Measurements from ENCODE around the gene SUPT4H1. TPM values are rescaled to one million over a fixed set of nuclear protein-coding genes. Genes with fewer than 3 reads are reported as not detected.
A peak's percentile ranks its signal among the peaks of the same experiment; 100 is the strongest.

Gene SUPT4H1
- total RNA-seq, 1 donor = 49.9 TPM

DNA sequence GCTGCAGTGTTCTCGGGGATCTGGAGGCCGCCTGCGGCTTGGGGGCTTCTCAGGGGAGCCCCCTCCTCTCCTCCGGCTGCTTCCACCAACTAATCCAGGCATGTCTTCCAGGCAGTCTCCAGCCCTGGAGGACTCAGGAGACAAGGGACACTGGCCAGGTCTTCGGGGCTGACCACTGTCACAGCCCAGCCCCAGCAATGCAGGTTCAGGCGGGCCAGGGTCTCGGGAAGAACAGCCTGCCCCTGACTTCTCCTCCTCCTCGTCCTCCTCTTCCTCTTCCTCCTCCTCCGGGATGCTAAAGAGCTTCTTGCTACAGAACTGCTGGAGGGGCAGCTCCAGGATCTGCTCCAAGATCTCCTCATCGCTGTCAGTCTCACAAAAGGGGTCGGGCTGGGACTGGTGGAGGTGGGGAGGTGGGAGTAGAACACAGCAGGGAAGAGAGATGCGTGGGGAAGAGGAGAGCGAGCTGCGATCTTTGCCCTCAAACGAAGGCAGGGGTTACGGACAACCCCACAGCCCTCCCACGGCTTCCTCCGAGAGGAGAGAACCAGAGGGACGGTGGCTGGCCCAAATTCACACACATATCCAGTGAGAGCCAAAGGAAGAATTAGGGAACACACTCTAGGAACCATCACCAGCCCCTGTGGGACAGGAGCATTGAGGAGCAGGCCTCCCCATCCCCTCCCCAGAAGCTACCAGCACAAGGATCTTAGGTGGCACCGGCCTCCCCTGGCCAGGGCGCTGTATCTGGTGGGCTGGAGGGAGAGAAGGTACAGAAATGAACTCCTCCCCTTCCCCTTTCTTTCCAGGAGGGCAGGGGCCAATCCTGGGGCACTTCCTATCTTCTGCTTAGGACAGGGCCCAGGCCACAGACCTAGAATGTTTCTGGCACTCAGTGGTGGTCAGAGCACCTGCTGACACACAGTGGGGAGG lies 42.8 kb downstream of the SUPT4H1 start:
- Histone ChIP-seq H3K79me2 (ENCODE audit: insufficient read depth, low read length) (no peaks in the 10 kb centered on the region), H2AFZ (ENCODE audit: low read length) (no peak overlapping the region), H3K4me2 (ENCODE audit: insufficient read depth, low read length) (no peak overlapping the region), H3K9me3 (ENCODE audit: low read depth, low read length) (no peaks in the 10 kb centered on the region), H3K4me1 (ENCODE audit: insufficient read depth, low read length) (no peaks in the 10 kb centered on the region), H4K20me1 (ENCODE audit: insufficient read depth, low read length) (no peaks in the 10 kb centered on the region), H3K27me3 (ENCODE audit: insufficient read depth, low read length) (no peaks in the 10 kb centered on the region), H3K4me3 (ENCODE audit: insufficient read depth, low read length) (no peak overlapping the region), H3K27ac (ENCODE audit: low read depth, low read length) (no peak overlapping the region), H3K36me3 (ENCODE audit: insufficient read depth, low read length) (no peaks in the 10 kb centered on the region)
- TF ChIP-seq, protein P1, sequence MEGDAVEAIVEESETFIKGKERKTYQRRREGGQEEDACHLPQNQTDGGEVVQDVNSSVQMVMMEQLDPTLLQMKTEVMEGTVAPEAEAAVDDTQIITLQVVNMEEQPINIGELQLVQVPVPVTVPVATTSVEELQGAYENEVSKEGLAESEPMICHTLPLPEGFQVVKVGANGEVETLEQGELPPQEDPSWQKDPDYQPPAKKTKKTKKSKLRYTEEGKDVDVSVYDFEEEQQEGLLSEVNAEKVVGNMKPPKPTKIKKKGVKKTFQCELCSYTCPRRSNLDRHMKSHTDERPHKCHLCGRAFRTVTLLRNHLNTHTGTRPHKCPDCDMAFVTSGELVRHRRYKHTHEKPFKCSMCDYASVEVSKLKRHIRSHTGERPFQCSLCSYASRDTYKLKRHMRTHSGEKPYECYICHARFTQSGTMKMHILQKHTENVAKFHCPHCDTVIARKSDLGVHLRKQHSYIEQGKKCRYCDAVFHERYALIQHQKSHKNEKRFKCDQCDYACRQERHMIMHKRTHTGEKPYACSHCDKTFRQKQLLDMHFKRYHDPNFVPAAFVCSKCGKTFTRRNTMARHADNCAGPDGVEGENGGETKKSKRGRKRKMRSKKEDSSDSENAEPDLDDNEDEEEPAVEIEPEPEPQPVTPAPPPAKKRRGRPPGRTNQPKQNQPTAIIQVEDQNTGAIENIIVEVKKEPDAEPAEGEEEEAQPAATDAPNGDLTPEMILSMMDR (IDR thresholded peaks at IDR 0.05; ENCODE audit: extremely low read depth, low read depth, low read length) = no peak
- DNase-seq (ENCODE audit: insufficient read length, low spot score, missing footprints) = peak; percentile 71

DNA sequence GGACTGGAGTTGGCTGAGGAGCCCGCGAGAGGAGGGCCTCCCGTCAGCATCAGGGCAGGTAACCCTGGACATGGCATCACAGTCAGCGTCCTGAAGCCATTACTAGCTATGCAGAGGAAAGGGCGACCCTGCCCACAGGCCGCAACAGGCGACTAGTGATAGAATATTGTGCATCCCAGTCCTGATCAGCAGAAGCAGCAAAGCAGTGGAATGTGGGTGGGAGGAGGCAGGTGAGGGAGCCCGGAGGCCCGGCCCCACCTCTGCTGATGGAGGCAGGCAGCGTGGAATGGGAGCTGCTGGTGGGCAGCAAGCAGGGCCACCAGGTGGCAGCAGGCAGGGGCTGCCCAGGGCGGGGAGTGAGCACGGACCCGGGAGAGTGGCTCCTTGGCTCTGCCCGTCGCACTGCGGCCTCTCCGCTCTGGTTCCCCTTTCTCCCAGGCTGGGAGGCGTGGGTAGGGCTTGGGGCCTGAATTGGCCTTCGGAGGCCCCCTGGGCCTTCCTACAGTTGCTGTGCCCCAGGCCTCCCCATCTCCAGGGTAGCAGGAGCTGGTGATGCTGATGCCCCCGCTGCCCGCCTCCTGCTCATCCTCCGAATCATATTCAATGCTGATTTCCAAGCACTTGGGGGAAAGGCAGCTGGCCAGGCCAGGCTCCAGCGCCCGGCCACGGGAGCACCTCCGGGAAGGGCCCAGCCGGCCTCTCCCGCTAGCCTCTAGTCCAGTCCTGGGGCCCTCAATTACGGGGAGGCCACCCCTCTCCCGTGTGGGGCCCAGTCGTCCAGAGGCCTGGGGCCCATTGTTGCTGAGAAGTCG lies 43.6 kb downstream of the SUPT4H1 start:
- Histone ChIP-seq H3K79me2 (ENCODE audit: insufficient read depth, low read length) (no peaks in the 10 kb centered on the region), H3K36me3 (ENCODE audit: insufficient read depth, low read length) (no peaks in the 10 kb centered on the region), H3K9me3 (ENCODE audit: low read depth, low read length) (no peaks in the 10 kb centered on the region), H3K4me1 (ENCODE audit: insufficient read depth, low read length) (no peaks in the 10 kb centered on the region), H3K27me3 (ENCODE audit: insufficient read depth, low read length) (no peaks in the 10 kb centered on the region), H2AFZ (ENCODE audit: low read length) (no peak overlapping the region), H3K27ac (ENCODE audit: low read depth, low read length) (no peak overlapping the region), H3K4me3 (ENCODE audit: insufficient read depth, low read length) (no peak overlapping the region), H4K20me1 (ENCODE audit: insufficient read depth, low read length) (no peaks in the 10 kb centered on the region), H3K4me2 (ENCODE audit: insufficient read depth, low read length) (no peak overlapping the region)
- DNase-seq (ENCODE audit: insufficient read length, low spot score, missing footprints) = peak; percentile 77
- TF ChIP-seq, protein P1 (IDR thresholded peaks at IDR 0.05; ENCODE audit: extremely low read depth, low read depth, low read length) = no peak

DNA sequence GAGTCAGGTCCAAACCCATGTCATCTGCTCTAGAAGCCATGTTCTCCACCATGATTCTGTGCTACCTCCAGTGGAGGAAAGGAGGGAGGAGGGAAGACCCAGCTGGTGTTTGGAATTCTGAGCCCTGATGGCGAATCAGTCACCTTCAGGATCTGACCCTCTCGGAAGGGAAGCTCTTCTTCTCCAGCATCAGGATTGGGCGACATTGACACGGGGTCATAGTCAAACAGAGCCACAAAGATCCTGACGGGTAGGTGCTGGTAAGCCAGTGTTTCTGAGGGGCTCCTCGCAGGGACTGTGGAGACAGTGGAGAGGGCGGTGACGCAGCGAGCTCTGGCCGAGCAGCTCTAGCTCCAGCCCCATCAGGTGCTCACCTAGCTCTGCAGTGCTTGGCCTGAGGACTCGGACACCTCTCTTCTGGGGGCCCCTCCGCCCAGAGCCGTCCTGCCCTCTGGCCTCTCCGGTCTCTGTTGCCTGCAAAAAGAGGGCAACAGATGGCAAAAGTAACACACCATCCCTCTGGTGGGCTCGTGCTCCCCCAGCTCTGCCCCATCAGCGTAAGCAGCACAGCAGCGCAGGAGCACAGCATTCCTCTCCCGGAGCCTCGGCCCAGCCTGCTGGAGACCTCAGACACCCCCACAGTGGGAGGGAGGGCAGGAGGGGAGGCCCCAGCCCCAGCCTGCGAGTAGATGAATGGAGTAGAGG lies 44.4 kb downstream of the SUPT4H1 start:
- TF ChIP-seq, protein P1 (IDR thresholded peaks at IDR 0.05; ENCODE audit: extremely low read depth, low read depth, low read length) = no peak
- Histone ChIP-seq H4K20me1 (ENCODE audit: insufficient read depth, low read length) (no peaks in the 10 kb centered on the region), H3K36me3 (ENCODE audit: insufficient read depth, low read length) (no peaks in the 10 kb centered on the region), H3K27me3 (ENCODE audit: insufficient read depth, low read length) (no peaks in the 10 kb centered on the region), H3K4me3 (ENCODE audit: insufficient read depth, low read length) (no peak overlapping the region), H3K4me2 (ENCODE audit: insufficient read depth, low read length) (no peak overlapping the region), H3K9me3 (ENCODE audit: low read depth, low read length) (no peaks in the 10 kb centered on the region), H2AFZ (ENCODE audit: low read length) (no peak overlapping the region), H3K4me1 (ENCODE audit: insufficient read depth, low read length) (no peaks in the 10 kb centered on the region), H3K27ac (ENCODE audit: low read depth, low read length) (no peak overlapping the region), H3K79me2 (ENCODE audit: insufficient read depth, low read length) (no peaks in the 10 kb centered on the region)
- DNase-seq (ENCODE audit: insufficient read length, low spot score, missing footprints) = peak; percentile 87

Measured in osteoblast (primary cell).